NCI-H1092 treated with DMSO at 0.1 percent for 48 hours (cell line): Measurements from ENCODE around the gene PPP3CA.
"Not testable (repeated sequence)": the region's sequence is repeated elsewhere in the genome, so short reads cannot be mapped to it uniquely, and the experiment has no call there.

ENCODE experiments used
- DNase-seq: peaks from one replicate; lab custom pipeline; 2025; lab: John Stamatoyannopoulos, UW

PPP3CA gene

DNA sequence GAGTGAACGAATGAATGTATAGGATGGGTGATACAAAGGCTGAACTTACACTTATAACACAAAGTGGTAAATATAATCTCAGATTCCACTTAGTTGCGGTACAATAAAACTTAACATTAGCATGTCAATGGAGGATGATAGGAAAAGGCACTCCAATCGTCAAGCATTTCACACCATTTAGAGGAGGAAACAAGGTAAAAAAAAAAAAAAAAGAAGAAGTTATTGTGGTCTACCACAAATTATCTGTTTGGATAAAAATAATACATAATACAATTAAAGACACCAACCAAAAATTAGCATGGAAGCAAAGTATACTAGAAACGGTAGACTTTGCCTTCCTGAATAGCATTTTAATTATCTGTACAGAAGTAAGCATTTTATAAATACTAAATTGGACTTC, 205.5 kb downstream of the PPP3CA start:
- DNase-seq: no peak

DNA sequence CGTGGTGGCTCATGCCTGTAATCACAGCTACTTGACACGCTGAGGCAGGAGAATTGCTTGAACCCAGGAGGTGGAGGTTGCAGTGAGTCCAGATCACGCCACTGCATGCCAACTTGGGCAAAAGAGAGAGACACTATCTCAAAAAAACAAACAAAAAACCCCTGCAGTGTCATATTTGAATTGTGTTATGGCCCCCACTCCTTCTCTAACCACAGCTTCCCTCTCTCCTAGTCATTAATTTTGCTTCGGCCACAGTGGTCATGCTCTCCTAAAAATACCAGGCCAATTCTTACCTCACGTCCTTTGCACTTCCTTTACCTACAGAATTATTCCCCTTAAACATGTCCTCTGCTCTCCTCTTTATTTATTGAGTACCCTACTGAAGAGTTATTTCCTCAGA, 206.1 kb downstream of the PPP3CA start:
- no peak for DNase-seq

GRCh38 chr4:101140228-101140627, 207.1 kb downstream of the PPP3CA start:
- DNase-seq: no peak

DNA sequence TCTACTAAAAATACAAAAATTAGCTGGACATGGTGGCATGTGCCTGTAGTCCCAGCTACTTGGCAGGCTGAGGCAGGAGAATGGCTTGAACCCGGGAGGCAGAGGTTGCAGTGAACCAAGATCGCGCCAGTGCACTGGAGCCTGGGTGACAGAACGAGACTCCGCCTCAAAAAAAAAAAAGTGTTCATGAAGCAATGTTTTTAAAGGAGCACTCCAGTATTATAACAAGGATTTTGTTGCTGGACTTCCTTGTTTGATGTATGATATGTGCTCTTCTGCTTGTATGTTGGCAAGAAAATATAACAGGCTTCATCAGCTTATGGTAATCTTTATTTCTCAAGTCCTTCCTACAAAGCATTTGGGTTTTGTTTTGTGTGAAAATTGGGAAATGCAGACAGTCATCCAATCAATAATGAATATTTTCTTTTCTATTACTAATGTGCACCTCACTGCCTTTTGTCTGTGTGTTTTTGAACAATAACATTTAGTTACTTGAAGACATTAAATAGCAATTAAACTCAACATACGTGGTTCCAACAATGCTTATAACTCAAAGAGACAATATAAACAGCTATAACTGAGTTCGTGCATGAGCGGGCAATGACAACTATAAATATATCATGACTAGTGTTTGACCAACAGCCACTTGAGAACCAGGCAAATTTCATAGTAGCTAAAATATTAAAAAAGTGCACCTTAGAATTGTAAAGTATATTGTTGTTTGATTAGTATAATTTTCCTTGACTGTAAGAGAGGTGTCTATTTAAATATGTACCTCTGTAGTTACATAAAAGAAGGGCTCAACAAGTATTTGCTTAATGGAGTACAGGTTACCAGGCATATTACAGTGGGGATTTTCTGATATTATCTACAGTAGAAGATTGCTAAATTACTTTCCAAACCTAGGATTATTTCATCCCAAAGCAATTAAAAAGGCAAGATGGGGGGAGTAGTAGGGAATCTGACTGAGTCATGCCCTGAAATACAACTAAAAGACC, 210.7 kb downstream of the PPP3CA start:
- peak; percentile 39 for DNase-seq

DNA sequence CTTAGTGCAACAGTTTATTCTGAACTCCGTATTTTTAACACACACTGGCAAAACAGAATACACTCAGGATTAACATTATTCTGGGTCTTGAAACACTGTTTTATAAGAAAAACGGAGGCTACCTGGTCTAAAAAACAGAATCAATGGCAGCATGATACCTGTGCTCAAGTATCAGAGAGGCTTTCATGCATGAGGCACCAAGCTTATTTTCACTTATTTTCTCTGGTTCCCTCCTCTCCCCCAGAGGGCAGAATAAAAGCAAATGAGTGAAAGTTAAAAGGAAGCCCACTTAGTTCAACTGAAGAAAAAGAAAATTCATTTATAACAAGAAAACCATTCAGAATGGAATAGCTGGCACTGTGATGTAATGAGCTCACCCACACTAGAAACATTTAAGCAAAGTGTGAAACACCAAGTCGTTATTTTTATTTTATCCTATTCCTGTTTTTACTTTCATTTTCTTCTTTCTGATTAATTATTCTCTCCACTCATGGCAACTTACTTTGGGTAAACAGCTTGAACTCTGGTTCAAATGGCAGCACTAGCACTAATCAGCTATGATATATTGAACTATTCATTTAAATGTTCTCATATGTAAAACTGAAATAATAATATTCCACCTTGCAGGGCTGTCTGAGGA, 211.8 kb downstream of the PPP3CA start:
- no peak for DNase-seq

DNA sequence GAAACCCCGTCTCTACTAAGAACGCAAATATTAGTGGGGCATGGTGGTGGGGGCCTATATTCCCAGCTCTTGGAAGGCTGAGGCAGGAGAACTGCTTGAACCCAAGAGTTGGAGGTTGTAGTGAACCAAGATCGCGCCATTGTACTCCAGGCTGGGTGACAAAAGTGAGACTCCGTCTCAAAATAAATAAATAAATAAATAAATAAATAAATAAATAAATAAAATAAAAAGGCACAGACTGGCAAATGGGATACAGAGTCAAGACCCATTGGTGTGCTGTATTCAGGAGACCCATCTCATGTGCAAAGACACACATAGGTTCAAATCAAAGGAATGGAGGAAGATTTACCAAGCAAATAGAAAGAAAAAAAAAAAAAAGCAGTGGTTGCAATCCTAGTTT, 216.3 kb downstream of the PPP3CA start:
- not testable (repeated sequence) for DNase-seq

DNA sequence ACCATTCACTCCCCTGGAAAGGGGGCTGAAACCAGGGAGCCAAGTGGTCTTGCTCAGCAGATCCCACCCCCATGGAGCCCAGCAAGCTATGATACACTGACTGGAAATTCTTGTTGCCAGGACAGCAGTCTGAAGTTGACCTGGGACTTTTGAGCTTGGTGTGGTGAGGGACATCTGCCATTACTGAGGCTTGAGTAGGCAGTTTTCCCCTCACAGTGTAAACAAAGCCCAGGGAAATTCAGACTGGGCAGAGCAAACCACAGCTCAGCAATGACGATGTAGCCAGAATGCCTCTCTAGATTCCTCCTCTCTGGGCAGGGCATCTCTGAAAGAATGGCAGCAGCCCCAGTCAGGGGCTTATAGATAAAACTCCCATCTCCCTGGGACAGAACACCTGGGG, 218.4 kb downstream of the PPP3CA start:
- not testable (repeated sequence) for DNase-seq

- DNase-seq: no peak
Observed at GRCh38 chr4:101128473-101128872, 218.9 kb downstream of the PPP3CA start.

GRCh38 chr4:101127176-101127790, 220.0 kb downstream of the PPP3CA start:
- DNase-seq: no peak

DNA sequence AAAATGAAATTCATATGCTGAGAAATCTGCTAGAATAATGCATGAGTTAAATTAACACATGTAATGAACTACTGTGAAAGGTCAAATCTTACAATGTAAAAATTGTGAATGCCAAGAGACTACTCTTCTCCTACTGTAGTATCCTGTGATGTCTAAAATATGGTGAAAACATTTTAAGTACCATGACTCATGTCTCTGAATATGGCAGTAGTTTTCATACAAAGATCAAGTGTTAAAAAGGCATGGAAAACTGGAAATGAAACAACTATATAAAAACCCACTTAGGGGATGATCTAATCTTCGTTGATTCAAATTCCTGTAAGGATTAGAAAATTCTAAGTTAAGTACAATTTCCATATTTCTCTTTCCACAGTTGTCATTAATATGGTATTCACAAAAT, 221.3 kb downstream of the PPP3CA start:
- DNase-seq: no peak

- DNase-seq: no peak
Observed at GRCh38 chr4:101125045-101125942, 222.0 kb downstream of the PPP3CA start.

DNA sequence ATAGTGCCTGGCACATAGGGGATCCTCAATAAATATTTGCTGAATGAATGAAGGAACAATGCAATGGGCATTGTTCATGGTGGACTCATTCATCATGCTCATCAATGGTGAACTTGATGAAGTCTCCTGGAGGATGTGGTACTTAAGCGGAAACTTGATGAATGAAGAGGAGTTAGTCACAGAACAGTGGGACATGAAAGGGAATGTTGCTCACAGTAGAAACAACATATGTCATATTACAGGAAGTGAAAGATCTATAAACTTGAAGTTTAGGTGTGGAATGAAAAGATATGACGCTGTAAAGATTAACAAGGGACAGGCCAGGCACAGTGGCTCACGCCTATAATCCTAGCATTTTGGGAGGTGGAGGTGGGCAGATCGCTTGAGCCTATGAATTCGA, 224.1 kb downstream of the PPP3CA start:
- DNase-seq: no peak

DNA sequence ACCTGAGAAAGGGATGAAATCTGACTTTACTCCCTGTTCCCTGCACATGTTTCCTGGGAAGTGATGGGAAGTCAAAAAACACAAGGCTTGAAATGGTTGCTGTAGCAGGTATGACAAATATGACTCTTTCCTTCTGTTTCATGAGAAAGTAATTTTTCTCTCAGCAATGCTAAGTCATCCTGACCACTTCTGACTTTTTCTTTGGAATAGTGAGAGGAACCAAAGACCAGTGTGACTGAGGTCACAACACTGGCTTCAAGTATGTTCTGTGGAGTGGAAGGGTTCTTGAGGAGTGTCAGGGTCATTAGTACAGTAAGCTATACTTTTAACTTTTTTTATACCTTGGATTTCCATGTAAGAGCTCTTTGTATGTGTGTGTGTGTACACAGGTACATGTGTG, 225.3 kb downstream of the PPP3CA start:
- no peak for DNase-seq

DNA sequence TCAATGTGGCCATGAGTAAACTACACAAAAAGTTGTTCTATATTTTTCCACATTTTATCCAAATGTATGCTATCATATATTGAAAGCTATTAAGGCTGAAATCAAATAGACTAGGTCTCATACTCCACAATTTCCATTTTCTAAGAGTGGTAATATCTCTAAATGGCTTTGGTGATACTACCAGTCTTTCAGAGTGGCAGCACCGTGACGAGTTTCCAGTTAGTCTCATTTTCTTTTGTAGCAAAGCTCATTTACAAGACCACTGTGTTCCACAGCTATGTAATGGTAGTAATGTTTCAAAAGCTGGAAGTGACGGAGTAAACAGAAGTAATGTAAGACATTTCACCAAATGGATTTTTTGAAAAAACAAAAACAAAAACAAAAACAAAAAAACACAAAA, 228.2 kb downstream of the PPP3CA start:
- no peak for DNase-seq

- DNase-seq: no peak
Observed at GRCh38 chr4:101118617-101119016, 228.7 kb downstream of the PPP3CA start.

DNA sequence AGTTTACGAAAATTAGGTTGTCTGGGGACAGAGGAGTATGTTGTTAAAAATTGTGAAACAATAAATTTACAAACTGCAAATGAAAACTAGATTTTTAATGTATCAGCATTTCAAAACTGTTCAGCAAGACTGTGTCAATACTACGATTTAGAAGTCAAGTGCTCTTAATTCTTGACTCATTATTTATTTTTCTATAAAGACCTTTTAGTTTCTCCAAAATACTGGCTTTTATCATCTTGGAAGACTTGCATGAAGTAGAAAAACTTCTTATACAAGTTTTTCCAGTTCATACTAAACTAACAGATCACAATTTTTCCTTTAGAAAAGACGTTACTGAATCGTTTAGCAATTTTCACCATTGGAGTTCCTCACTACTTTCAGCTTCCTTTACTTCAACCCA, 231.4 kb downstream of the PPP3CA start:
- DNase-seq: no peak

GRCh38 chr4:101114936-101115372, 232.4 kb downstream of the PPP3CA start:
- DNase-seq: peak; percentile 25

- peak; percentile 22 for DNase-seq
Observed at GRCh38 chr4:101104312-101105052, 242.8 kb downstream of the PPP3CA start.

DNA sequence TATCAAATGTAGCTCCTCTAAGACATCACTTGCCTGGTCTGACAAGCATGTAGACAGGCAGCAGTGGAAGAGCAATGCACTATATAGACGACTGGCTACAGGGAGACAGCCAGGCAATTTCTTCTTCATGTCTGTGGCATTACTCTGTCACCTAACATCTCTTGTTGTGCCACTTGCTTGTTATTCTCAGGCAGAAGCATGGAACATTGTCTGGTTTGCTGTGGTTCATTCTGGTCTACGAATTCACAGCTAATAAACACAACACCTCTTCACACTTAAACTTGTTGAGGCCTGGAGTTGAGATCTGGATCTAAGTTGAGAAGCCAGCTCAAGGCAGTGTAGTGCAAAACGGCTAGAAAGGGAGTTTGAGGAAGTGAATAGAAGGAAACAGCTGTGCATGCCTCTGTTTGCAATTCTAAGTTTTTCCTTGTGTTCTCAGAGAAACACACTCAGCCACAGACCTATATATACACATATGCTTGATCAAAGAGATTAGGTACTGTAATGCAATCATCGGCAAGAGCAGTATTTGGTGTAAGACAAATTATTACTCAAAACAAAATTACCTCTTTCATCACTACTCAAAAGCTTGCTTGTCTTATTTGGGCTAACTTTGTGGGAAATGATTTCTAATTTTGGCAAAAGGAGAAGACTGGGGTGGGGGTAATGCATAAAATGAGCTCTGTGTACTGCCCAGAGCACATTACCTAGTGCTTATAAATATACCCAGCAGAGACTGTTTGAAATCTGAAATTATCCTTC, 243.8 kb downstream of the PPP3CA start:
- peak; percentile 25 for DNase-seq

- DNase-seq: peak; percentile 71
Observed at GRCh38 chr4:101102114-101102742, 245.1 kb downstream of the PPP3CA start.
